M059J (cell line): Measurements from ENCODE around the gene FOXO6. TPM values are rescaled to one million over a fixed set of nuclear protein-coding genes. Genes with fewer than 3 reads are reported as not detected.

Experiments used
- DNase-seq: peaks from one replicate; pipeline ENCODE4 v3.0.0-alpha.2; 2012; ENCODE audit warnings: low read depth
- total RNA-seq: library from RNA; depleted of rRNA; stranded (reverse); fragments of >200 nt; shearing (Covaris generic); gene quantifications from 2 replicates; pipeline ENCODE4 v1.2.3, GENCODE V29; 2014; rRNA removed

The FOXO6 gene
- 0.57 TPM in 1 of 2 replicates, not detected in the other for total RNA-seq

DNA sequence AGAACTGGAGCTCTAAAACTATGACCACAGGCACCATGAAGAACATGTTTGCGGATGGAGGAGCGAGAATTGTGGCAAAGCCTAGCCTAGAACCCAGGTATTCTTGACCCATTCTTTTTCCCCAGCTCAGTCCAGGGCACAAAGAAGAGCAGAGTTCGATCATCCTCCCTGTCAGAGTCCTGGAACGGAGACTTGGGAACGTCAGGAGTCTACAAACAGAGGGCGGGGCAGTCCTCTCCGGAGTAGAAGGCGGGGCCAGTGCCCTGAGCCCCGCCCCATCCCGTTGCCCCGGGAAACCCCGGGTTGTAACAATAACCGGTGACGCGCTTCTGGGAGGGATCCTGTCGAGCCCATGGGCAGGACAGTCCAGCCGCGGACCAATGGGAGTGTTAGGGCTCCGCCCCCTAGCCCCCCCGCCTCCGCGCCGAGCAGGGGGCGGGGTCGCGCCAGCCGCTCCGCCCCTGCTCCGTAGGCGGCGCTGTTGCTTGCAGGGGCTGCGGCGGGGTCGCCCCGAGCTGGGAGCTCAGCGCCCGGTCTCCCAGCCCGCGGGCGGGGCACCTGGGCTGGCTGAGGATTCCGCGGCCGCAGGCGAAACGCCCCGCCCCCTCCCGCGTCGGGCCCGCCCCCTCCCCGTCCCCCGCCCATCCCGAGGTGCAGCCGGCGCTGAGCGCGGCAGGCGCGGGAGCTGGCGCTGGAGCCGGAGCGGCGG, at the start of gene FOXO6:
FOXO6 (plus strand) TSS at position 649 of the 709 bp plus-strand sequence.
- peak; percentile 97 for DNase-seq

DNA sequence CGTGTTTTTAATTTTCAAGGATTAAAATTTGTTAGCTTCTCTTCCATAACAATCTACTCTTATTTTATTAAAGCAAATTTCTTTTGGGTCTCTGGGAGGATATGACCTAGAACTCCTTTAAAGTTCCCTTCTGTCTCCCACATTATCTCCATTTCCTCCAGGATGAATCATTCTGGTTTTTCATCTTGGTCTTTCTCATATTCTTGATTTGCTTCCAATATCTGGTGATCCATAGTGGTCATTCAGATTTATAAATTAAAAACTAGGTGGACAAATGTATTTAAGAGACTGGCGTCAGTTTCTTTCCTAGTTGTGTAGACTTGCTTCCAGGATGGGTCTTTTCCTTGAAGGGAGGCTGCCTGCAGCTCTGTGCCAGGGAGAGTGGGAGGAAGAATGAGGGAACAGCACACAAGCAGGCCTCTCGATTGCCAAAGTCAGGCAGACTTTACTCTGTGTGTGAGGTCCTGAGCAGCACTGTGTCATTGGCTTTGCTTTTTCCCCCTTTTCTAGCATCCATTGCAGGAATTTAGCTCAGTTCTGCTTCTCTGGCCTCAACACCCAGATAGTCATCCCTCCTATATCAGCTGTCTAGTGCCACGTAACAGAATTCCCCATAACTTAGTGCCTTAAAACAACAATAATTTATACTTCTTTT, 48.1 kb upstream of the FOXO6 start:
- DNase-seq, result no peak

DNA sequence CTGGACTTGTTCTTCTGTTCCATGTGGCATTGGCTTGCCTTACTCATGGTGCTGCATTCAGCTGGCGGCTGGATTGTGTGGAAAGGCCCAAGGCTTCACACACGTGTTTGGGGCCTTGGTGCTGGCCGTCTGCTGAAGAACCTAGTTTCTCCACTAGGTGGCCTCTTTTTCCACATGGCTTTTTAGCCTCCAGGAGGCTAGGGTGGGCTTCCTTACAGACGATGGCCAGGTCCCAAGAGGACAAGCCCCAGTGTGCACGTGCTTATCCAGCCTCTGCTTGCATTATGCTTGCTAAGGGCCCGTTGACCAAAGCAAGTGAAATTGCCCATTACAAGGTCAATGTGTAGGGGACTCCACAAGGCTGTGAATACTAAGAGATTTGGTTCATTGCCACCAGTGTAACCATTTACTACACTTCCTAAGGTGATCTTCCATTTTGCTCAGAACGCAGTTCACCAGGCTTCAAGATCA, 47.5 kb upstream of the FOXO6 start:
- DNase-seq, result no peak

- DNase-seq, result no peak
These were observed 46.7 kb upstream of the FOXO6 start for GRCh38 chr1:41314376-41315145.

DNA sequence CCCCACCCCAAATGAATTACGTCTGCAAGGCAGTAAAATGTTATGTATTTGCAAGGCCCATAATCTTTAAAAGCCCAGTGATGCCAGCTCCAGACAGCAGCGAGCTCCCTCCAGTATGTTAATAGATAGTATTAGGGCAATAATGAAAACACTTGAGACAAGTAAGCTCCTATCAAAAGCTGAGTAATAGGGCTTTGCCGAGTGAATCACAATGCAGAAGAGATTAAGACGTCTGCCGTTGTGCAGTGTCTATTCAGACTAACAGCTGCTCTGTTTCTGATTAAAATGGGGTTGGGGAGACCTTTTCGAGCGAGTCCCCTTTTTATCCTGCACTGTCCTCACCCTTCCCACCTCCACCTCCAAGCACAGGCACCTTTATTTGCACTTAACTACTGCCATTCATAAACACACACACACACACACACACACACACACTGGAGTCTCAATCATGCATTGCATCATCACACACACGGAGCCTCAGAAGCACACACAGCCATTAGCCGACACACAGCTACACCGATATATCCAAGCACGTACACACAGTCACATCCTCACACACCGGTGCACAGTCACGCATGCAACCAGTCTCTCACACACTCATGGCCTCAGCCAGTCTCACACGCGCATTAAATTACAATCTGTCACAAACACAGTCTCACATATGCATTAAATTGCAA, 46.0 kb upstream of the FOXO6 start:
- no peak for DNase-seq

GRCh38 chr1:41315871-41316270, 45.4 kb upstream of the FOXO6 start:
- DNase-seq, result no peak

- DNase-seq, result peak; percentile 30
These were observed 43.9 kb upstream of the FOXO6 start for GRCh38 chr1:41317361-41317760.

DNA sequence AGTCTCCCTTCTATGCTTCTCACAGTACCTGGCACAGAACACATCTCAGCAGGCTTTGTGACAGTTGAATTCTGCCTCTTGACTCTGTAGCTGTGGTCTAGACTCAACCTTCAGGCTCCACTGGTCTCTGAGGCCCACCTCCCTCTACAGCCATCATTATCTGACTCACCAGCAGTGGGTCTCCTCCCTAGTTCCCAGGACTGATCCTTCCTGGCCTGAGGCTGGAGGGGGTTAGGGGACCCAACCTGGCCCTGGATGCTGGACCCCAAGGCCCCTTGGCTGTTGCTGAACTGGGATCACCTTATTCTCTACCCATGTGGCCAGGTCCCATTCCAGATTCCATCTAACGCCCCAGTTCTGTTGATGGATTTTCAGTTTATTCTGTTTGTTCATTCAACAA, 43.1 kb upstream of the FOXO6 start:
- DNase-seq, result no peak

DNA sequence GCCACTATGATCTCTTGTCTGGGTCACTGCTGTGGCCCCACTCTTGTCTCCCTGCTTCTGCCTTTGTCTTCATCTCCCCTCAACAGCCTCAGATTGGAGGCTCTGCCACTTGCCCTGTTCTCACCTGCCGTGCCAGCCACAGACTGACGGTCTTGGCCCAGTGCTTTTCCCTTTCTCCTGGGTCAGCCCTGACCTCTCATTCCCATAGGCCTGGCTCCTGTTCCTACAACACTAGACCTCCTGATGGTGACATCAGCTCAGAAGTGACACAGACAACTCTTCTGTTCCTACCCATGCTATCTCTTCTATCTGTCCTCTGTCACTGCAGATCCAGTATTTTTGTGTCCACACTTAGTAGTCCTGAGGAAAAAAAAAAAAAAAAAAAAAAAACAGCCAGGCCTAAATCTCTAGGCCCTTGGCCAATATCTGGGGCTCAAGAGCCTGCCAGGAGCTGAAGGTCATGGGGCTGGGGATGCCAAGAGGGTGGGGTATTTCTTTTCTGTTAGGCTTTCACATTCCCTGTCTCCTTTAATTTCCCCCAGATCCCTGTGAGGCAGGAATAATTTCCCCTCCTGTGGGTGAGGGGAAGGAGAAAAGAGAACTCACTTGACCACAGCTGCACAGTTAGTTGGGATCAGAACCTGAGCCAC, 42.0 kb upstream of the FOXO6 start:
- DNase-seq, result no peak

DNA sequence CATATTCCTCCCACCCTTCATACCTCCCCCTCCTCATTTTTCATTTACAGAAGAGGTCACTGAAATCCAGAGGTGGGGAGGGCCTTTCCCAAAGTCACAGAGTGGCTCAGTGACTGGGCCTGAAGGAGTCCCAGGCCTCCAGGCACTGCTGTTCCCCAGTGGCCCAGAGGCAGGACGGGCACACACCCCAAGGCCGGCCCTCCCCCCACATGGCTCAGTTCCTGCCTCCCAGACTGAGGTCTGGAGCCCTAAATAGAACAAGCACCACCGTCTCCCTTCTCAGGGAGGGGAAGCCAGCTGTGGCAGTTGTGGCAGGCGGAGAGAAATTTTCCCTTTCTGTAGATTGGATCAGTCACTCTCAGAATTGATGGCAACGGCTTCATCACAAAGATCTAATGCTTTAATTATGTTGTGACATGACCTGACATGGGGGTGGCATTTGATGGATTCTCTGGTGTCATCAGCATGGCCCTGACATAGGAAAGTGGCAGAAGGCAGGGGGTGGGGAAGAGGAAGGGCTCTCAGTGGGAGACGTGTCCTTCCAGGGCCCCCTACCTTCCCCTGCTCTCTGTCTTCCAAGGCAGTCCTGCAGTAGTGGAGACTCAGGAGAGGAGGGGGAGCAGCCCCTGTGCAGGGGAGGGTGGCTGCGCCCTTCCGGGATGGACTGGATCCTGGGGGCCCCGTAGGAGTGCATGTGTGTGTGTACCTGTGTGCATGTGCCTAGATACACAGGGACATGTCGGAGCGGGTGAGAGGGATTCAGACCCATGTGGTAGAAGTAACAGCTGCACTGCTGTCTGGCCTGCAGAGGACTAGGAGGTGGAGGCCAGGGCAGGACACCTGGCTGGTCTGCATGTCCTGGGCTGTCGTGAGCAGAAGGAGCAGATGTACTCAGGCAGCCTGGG, 41.2 kb upstream of the FOXO6 start:
- no peak for DNase-seq

DNA sequence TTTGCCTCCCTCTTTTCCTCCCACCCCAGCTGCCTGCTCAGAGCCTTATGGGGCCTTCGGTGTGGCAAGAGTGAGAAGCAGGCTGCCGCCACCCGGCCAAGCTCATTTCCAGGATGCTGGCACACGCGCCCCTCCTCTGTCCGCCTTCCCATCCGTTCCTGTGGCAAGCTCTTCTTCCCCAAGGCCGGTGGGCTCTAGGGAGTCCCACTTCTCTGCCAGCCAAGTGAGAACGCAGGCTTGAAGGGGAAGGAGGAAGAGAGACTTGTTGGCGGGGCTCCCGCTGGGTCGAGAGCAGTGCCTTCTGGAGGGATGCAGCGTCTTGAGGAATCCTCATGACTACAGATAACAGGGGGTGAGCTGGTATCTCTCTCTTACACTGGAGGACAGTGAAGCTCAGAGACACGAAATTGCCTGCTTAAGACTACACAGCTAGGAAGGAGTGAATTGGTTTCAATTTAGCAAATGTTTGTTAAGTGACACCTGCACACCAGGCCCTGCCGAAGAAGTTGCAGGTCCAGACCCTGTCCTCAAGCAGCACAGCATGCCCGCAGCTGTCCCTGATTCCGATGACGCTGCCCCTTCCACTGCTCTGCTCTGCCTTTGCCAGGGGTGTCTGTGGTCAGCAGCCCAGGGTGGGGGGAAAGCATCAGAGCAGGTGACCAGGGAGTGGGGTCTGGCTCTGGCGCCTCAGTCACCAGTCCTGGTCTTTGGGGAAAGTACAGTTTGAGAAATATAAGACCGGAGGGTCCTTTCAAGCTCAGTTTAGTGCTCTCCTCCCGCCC, 40.1 kb upstream of the FOXO6 start:
- DNase-seq, result no peak

- no peak for DNase-seq
These were observed 39.1 kb upstream of the FOXO6 start for GRCh38 chr1:41322101-41322661.

DNA sequence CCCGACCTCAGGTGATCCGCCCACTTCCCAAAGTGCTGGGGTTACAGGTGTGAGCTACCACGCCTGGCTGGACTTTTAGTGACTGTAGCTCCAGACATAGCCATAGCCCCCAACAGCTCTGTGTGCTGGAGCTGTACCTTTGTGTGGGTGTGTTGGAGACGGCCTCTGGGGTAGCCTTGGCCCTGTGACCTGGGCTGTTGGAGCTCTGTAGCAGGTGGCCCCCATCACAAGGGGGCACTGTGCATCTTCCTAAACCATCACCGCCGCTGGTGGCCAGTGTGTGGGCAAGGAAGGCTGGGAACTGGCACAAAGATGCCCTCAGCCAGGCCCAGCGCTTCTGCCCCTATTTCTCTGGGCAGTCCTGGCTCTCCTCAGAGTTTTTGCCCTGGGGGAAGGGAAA, 38.4 kb upstream of the FOXO6 start:
- peak; percentile 58 for DNase-seq

- DNase-seq, result no peak
These were observed 38.0 kb upstream of the FOXO6 start for GRCh38 chr1:41323243-41323642.

GRCh38 chr1:41325801-41326200, 35.4 kb upstream of the FOXO6 start:
- DNase-seq, result peak; percentile 86

- DNase-seq, result no peak
These were observed 33.7 kb upstream of the FOXO6 start for GRCh38 chr1:41327383-41327999.

DNA sequence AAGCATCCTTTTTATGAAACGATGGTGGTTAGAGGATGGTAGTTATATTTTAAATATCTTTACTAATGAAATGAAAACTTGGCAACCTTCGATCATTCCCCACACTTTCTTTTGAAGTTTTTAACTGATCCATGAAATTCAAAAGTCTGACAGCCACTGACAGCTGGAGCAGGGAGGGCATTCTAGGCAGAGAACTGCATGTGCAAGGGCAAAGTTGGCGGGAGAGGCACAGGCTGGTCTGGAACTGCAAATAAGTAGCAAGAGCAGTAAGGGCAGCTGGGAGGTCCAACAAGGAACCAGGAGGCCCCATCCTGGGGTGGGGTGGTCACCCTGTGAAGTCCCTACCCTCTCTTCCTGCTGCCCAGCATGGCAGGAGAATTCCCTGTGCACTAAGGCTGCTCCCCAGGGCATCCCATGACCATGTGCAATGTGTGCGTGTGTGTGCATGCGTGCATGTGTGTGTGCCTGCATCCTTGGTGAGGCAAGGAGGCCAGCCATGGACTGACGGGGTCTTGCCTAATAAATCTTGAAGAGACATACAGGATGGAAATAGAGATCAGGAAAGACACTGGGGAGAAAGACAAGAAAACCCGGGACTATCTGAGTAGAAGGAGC, 33.1 kb upstream of the FOXO6 start:
- DNase-seq, result no peak
